Gastroesophageal sphincter (tissue), 4 donors: ENCODE measurements around the gene MAN2B2. TPM values are rescaled to one million over a fixed set of nuclear protein-coding genes. Genes with fewer than 3 reads are reported as not detected.

Experiments used
- ATAC-seq: fragments of 150-250 bp; one replicate; pipeline ENCODE4 v1.9.1; 2016; ENCODE audit warnings: mild to moderate bottlenecking, moderate library complexity
- H3K27ac ChIP-seq, 4 donors: fragments of 200-600 bp; sonication (generic) in 3 of 4; 1 replicate in 3 of 4; 2 replicates in 1 of 4; pipeline ENCODE4 v1.5.1; 2016 to 2019
- H3K27me3 ChIP-seq: fragments of 200-600 bp; sonication (generic); one replicate; pipeline ENCODE4 v1.5.1; 2019
- H3K36me3 ChIP-seq, 2 donors: fragments of 200-600 bp; sonication (generic); one replicate each; pipeline ENCODE4 v1.5.1; 2019; ENCODE audit warnings: control low read depth in 1 of 2
- H3K4me1 ChIP-seq, 3 donors: fragments of 200-600 bp; sonication (generic); 1 replicate in 2 of 3; 2 replicates in 1 of 3; pipeline ENCODE4 v1.5.1; 2016 to 2019; ENCODE audit warnings: control low read depth in 2 of 3
- H3K4me3 ChIP-seq, 2 donors: fragments of 200-600 bp; sonication (generic); one replicate each; pipeline ENCODE4 v1.5.1; 2019; ENCODE audit warnings: mild to moderate bottlenecking in 1 of 2, moderate library complexity in 1 of 2
- H3K9me3 ChIP-seq, 3 donors: fragments of 200-600 bp; sonication (generic); one replicate each; pipeline ENCODE4 v1.5.1; 2017 to 2019; ENCODE audit warnings: control low read depth in 2 of 3
- EP300 ChIP-seq: sonication (generic); formaldehyde crosslinking; IDR thresholded peaks from one replicate; pipeline ENCODE4 v1.6.1; 2017; ENCODE audit warnings: antibody characterized with exemption, mild to moderate bottlenecking
- POLR2A ChIP-seq, 2 donors: fragments of 450-650 bp; IDR thresholded peaks; one replicate each; pipeline ENCODE4 v1.6.1; 2017; ENCODE audit warnings: antibody characterized with exemption in 2 of 2, mild to moderate bottlenecking in 2 of 2, moderate library complexity in 1 of 2
- POLR2AphosphoS5 ChIP-seq: sonication (generic); formaldehyde crosslinking; IDR thresholded peaks from one replicate; pipeline ENCODE4 v1.6.1; 2017; ENCODE audit warnings: antibody characterized with exemption
- WGBS, 2 donors: methylation state at CpG; one replicate each; pipeline ENCODE4 v1.1.5; 2018; ENCODE audit warnings: low coverage in 1 of 2; 5-methylcytosine and 5-hydroxymethylcytosine counted together
- total RNA-seq, 4 donors: library from RNA; depleted of rRNA; stranded (reverse); fragments of >200 nt; gene quantifications; one replicate each; pipeline ENCODE4 v1.1.0, GENCODE V29; 2016
- TF ChIP-seq, protein P1 (sequence below), 4 experiments: fragments of 200-600 bp in 2 of 4; fragments of 450-650 bp in 2 of 4; sonication (generic) in 1 of 4; IDR thresholded peaks; one replicate each; pipeline ENCODE4 v1.5.1; 2017 to 2019; ENCODE audit warnings: antibody characterized with exemption in 4 of 4, mild to moderate bottlenecking in 2 of 4, moderate library complexity in 2 of 4

MAN2B2 gene
- total RNA-seq, 4 donors from 2014 or later, result 20.3 to 39.3 (median 34.3) TPM

GRCh38 chr4:6532658-6533057, 42.3 kb upstream of the MAN2B2 start:
- Histone ChIP-seq H3K27me3 (peaks cover 55% of the 10 kb centered on the region), H3K9me3 (no peaks in the 10 kb centered on the region), H3K27ac (no peak overlapping the region), H3K4me1 (no peaks in the 10 kb centered on the region), H3K36me3 (no peaks in the 10 kb centered on the region), H3K4me3 (no peak overlapping the region)
- no peak for ATAC-seq
- TF ChIP-seq POLR2A (IDR thresholded peaks at IDR 0.05) (no peak), POLR2AphosphoS5 (no peak), EP300 (no peak)
- WGBS, 2 donors, result 66% methylated on average over 3 of the region's 9 CpGs; no CpG with 5 or more reads in 1 of the 2 donors

- no peaks in the 10 kb centered on the region for H3K4me1 ChIP-seq
- no peak for ATAC-seq
- TF ChIP-seq, protein P1, sequence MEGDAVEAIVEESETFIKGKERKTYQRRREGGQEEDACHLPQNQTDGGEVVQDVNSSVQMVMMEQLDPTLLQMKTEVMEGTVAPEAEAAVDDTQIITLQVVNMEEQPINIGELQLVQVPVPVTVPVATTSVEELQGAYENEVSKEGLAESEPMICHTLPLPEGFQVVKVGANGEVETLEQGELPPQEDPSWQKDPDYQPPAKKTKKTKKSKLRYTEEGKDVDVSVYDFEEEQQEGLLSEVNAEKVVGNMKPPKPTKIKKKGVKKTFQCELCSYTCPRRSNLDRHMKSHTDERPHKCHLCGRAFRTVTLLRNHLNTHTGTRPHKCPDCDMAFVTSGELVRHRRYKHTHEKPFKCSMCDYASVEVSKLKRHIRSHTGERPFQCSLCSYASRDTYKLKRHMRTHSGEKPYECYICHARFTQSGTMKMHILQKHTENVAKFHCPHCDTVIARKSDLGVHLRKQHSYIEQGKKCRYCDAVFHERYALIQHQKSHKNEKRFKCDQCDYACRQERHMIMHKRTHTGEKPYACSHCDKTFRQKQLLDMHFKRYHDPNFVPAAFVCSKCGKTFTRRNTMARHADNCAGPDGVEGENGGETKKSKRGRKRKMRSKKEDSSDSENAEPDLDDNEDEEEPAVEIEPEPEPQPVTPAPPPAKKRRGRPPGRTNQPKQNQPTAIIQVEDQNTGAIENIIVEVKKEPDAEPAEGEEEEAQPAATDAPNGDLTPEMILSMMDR (IDR thresholded peaks at IDR 0.05), result no peak
- TF ChIP-seq POLR2A (IDR thresholded peaks at IDR 0.05) (no peak), EP300 (no peak)
- no peak overlapping the region for H3K4me3 ChIP-seq
- H3K27ac ChIP-seq, result no peak overlapping the region
- WGBS, 2 donors, result 91 to 100% methylated on average over 1 of the region's 1 CpG
- H3K9me3 ChIP-seq, result no peaks in the 10 kb centered on the region
- no peaks in the 10 kb centered on the region for H3K36me3 ChIP-seq
- peaks cover 68% of the 10 kb centered on the region for H3K27me3 ChIP-seq
Measured at GRCh38 chr4:6534050-6534449, 40.9 kb upstream of the MAN2B2 start.

DNA sequence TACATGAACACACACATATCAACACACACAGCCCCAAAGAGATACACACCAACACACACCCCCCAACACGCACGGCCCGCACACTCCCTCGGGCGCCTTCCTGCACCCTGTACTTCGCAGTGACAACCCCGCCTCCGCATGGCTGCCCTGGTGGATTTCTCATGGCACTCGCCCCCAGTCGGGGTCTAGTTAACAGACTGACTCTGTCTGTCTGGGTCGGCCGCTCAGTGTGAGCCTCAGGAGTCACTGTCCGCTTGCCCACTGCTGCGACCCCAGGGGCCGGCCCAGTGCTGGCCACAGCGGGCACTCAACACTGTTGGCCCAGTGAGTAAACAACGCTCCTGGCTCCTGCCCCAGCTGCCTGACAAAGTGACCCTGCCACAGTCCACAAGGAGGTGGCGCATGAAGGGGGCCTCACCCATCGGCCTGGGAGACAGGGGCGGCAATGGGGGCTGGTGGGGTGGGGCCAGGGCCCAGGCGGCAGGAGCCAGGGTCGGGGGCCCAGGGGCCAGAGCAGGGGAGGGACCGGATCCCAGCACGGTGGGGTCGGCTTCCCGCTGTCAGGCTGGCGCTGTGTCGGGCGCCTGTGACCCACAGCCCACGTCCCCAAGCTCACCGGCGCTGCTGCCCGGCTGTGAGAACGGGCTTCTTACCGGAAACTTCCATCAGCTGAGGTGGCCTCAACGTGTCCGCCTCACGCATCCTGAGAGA, 40.2 kb upstream of the MAN2B2 start:
- Histone ChIP-seq H3K4me1 (no peaks in the 10 kb centered on the region), H3K27ac (no peak overlapping the region), H3K9me3 (no peaks in the 10 kb centered on the region), H3K4me3 (no peak overlapping the region), H3K27me3 (peaks cover 75% of the 10 kb centered on the region), H3K36me3 (no peaks in the 10 kb centered on the region)
- ATAC-seq, result no peak
- WGBS, 2 donors, result 70 to 91% methylated on average over 2 to 6 of the region's 38 CpGs
- no peak for TF ChIP-seq EP300
- TF ChIP-seq POLR2A (IDR thresholded peaks at IDR 0.05), result no peak
- no peak for TF ChIP-seq POLR2AphosphoS5
- TF ChIP-seq, protein P1 (IDR thresholded peaks at IDR 0.05), result no peak

DNA sequence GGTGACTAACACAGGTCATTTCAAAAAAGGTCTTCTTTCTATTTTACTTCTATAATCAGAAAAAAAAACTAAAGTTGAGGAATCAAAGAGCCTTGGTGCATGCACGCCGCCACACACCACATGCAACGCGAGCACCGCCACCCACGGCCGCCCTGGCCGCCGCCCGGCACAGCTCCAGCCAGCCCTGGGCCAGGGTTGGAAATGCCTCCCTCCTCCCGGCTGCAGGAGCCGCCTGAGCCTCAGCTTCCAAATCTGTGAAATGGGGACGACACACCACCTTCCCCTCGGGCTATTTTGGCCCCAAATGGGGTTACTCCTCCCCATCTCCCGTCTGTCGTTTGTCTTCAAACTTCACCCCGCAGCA, 39.7 kb upstream of the MAN2B2 start:
- Histone ChIP-seq H3K9me3 (peaks cover 0 to 5% (median 0%) of the 10 kb centered on the region in 3 donors), H3K27ac (no peak overlapping the region), H3K4me3 (no peak overlapping the region), H3K4me1 (no peaks in the 10 kb centered on the region), H3K27me3 (peaks cover 79% of the 10 kb centered on the region), H3K36me3 (no peaks in the 10 kb centered on the region)
- 76 to 81% methylated on average over 3 to 5 of the region's 17 CpGs for WGBS, 2 donors
- ATAC-seq, result no peak
- TF ChIP-seq, protein P1 (IDR thresholded peaks at IDR 0.05), result no peak
- TF ChIP-seq POLR2AphosphoS5 (no peak), POLR2A (IDR thresholded peaks at IDR 0.05) (no peak), EP300 (no peak)

- WGBS, 2 donors, result 80% methylated on average over 2 to 5 of the region's 7 CpGs
- Histone ChIP-seq H3K4me1 (no peaks in the 10 kb centered on the region), H3K4me3 (no peak overlapping the region), H3K9me3 (peaks cover 0 to 9% (median 0%) of the 10 kb centered on the region in 3 donors), H3K27ac (no peak overlapping the region), H3K27me3 (peaks cover 79% of the 10 kb centered on the region), H3K36me3 (no peaks in the 10 kb centered on the region)
- no peak for ATAC-seq
- no peak for TF ChIP-seq EP300
- TF ChIP-seq, protein P1 (IDR thresholded peaks at IDR 0.05), result no peak
Measured at GRCh38 chr4:6535706-6536105, 39.3 kb upstream of the MAN2B2 start.
